Lung (tissue), 12 donors: ENCODE results near the gene PITPNM1. TPM values are rescaled to one million over a fixed set of nuclear protein-coding genes. Genes with fewer than 3 reads are reported as not detected.

Experiments used
- ATAC-seq: fragments of 200-7000 bp; cut with Tn5 transposase; one replicate; pipeline ENCODE4 v1.9.1; 2020; ENCODE audit warnings: moderate number of reproducible peaks; ENCODE audit not compliant: insufficient read depth, low FRiP score
- DNase-seq, 3 donors: peaks; one replicate each; pipeline ENCODE4 v3.0.0-alpha.2; 2013 to 2017
- H3K27ac ChIP-seq, 2 donors: one replicate each; pipeline ENCODE4 v1.5.1; 2013; ENCODE audit warnings: mild to moderate bottlenecking in 2 of 2, moderate library complexity in 2 of 2, control low read depth in 1 of 2, inconsistent platforms in 1 of 2, low read depth in 1 of 2, low read length in 1 of 2
- H3K27me3 ChIP-seq, 3 donors: one replicate each; pipeline ENCODE4 v1.5.1; 2013; ENCODE audit warnings: low read length in 2 of 3; ENCODE audit not compliant: control insufficient read depth in 3 of 3, insufficient read depth in 3 of 3
- H3K36me3 ChIP-seq, 4 donors: one replicate each; pipeline ENCODE4 v1.5.1; 2013; ENCODE audit warnings: low read length in 4 of 4, mild to moderate bottlenecking in 1 of 4, moderate library complexity in 1 of 4; ENCODE audit not compliant: control insufficient read depth in 4 of 4, insufficient read depth in 4 of 4
- H3K4me1 ChIP-seq, 5 donors: one replicate each; pipeline ENCODE4 v1.5.1; 2013; ENCODE audit warnings: low read length in 5 of 5, mild to moderate bottlenecking in 2 of 5, moderate library complexity in 1 of 5; ENCODE audit not compliant: control insufficient read depth in 5 of 5, insufficient read depth in 5 of 5
- H3K4me3 ChIP-seq: one replicate; pipeline ENCODE4 v1.5.1; 2013; ENCODE audit warnings: mild to moderate bottlenecking, control low read depth, moderate library complexity
- H3K9ac ChIP-seq, 2 donors: one replicate each; pipeline ENCODE4 v1.5.1; 2013; ENCODE audit warnings: low read length in 2 of 2, control low read depth in 1 of 2; ENCODE audit not compliant: insufficient read depth in 1 of 2
- H3K9me3 ChIP-seq, 4 donors: one replicate each; pipeline ENCODE4 v1.5.1; 2013; ENCODE audit warnings: low read length in 3 of 4, mild to moderate bottlenecking in 1 of 4, moderate library complexity in 1 of 4; ENCODE audit not compliant: control insufficient read depth in 4 of 4, insufficient read depth in 3 of 4
- WGBS, 2 donors: extraction: QIAGEN DNeasy Blood & Tissue Kit; methylation state at CpG; one replicate each; pipeline ENCODE4 v1.1.7; 2013; 5-methylcytosine and 5-hydroxymethylcytosine counted together
- polyA plus RNA-seq, 2 donors: library from polyadenylated mRNA; stranded (reverse); fragments of 200-250 nt; gene quantifications; one replicate each; pipeline ENCODE4 v1.2.1, GENCODE V29; 2013
- total RNA-seq, 2 donors: library from RNA; depleted of rRNA in 1 of 2; stranded (reverse); fragments of >200 nt in 1 of 2; gene quantifications; one replicate each; pipeline ENCODE4 v1.2.1, GENCODE V29; 2014 to 2021
- TF ChIP-seq, protein P1 (sequence below): IDR thresholded peaks from 2 replicates; pipeline ENCODE4 v1.5.1; 2012; ENCODE audit warnings: mild to moderate bottlenecking; ENCODE audit errors: control extremely low read depth, extremely low read depth
- donor health status: control.
- donor health status: control.
- donor health status: Bipolar disorder and iron deficiency.
- donor health status: healthy.
- donor health status: DM: yes; HTN: yes; CAD: no.

Gene PITPNM1
- total and polyA plus RNA-seq, 4 donors, result 23.2 to 67.3 (median 36.3) TPM

DNA sequence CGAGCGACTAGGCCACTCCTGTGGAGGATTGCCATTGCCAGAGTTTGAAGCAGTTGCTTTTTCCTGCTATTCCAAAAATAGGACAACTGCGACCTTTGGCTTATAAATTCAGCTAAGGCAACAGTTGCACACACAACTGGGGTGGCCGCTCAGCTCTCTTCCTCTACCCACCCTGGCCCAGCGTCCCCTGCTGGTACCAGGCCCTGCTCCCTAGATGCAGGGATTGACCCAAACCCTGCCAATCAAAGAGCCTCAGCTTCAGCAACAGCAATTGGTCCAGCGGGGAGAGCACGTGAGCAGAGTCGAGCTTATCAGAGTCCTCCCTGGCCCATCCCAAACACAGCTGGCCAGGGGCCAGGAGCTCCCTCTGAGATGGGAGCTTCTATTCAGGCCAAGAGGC lies 40.1 kb upstream of the PITPNM1 start:
- H3K36me3 ChIP-seq, result no peaks in the 10 kb centered on the region
- ATAC-seq (no peak), DNase-seq (peak; percentile 25 to 58 (median 39))
- WGBS, 2 donors, result 51 to 77% methylated on average over 8 of the region's 8 CpGs
- H3K4me1 ChIP-seq, result no peaks in the 10 kb centered on the region
- TF ChIP-seq, protein P1, sequence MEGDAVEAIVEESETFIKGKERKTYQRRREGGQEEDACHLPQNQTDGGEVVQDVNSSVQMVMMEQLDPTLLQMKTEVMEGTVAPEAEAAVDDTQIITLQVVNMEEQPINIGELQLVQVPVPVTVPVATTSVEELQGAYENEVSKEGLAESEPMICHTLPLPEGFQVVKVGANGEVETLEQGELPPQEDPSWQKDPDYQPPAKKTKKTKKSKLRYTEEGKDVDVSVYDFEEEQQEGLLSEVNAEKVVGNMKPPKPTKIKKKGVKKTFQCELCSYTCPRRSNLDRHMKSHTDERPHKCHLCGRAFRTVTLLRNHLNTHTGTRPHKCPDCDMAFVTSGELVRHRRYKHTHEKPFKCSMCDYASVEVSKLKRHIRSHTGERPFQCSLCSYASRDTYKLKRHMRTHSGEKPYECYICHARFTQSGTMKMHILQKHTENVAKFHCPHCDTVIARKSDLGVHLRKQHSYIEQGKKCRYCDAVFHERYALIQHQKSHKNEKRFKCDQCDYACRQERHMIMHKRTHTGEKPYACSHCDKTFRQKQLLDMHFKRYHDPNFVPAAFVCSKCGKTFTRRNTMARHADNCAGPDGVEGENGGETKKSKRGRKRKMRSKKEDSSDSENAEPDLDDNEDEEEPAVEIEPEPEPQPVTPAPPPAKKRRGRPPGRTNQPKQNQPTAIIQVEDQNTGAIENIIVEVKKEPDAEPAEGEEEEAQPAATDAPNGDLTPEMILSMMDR, result no peak
- no peaks in the 10 kb centered on the region for H3K27me3 ChIP-seq
- H3K4me3 ChIP-seq, result no peak overlapping the region
- H3K27ac ChIP-seq, result peak overlapping the region in 1 of 2 donors; percentile 78
- H3K9ac ChIP-seq, result no peak overlapping the region
- H3K9me3 ChIP-seq, result no peaks in the 10 kb centered on the region

DNA sequence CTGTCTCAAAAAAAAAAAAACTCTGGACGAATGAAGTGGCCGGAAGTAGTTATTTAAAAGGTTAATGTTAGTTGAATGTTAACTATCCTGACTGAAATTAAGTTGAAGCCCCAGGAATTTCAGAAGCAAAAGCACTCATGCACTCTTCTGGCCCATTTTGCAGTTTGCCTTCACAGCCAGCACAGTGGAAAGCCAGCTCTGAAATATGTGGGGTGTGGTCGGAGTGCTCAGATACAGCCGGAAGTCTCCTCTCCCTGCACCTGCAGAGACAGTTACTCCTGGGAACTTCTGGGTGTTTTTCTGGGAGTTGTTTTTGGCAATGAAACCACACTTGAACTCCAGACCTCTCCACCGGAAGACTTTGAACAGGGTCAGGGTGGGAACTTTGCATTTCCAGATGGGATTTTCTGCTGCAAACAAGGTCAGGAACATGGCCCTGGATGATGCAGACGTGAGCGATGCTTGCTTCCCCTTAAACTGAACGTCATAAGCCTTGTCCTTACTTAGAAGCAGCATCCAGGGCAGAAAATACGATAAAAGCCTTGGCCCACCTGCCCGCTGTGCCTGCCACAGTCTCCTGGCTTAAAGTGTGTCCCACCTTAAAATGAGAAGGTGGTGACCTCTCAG lies 39.6 kb upstream of the PITPNM1 start:
- Histone ChIP-seq H3K9ac (no peak overlapping the region), H3K4me3 (no peak overlapping the region), H3K27ac (peak overlapping the region in 1 of 2 donors; percentile 78), H3K4me1 (no peaks in the 10 kb centered on the region), H3K9me3 (no peaks in the 10 kb centered on the region), H3K27me3 (no peaks in the 10 kb centered on the region), H3K36me3 (no peaks in the 10 kb centered on the region)
- no peak for ATAC-seq
- TF ChIP-seq, protein P1, result no peak
- peak in 2 of 3 donors; percentile 17 to 19 for DNase-seq
- 58 to 73% methylated on average over 10 of the region's 10 CpGs for WGBS, 2 donors

DNA sequence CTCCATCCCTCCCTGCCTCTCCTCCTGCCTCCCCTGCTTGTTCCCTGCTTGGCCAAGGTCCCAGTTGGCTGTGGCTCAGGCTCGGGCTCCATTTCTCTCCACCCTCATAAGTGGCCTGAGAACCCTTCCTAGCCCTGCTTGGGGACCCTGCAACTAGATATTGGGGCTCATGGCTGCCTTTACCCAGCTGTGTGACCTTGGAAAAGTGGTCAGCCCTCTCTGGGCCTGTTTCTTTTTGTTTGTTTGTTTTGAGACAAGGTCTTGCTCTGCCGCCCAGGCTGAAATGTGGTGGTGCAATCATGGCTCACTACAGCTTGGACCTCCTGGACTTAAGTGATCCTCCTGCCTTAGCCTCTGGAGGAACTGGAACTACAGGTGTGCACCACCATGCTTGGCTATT lies 38.4 kb upstream of the PITPNM1 start:
- no peak overlapping the region for H3K9ac ChIP-seq
- H3K36me3 ChIP-seq, result no peaks in the 10 kb centered on the region
- H3K4me1 ChIP-seq, result no peaks in the 10 kb centered on the region
- TF ChIP-seq, protein P1, result no peak
- no peak for ATAC-seq
- DNase-seq, result peak in 1 of 3 donors; percentile 17
- no peaks in the 10 kb centered on the region for H3K27me3 ChIP-seq
- H3K27ac ChIP-seq, result no peak overlapping the region
- H3K4me3 ChIP-seq, result no peak overlapping the region
- 51 to 64% methylated on average over 2 of the region's 2 CpGs for WGBS, 2 donors
- no peaks in the 10 kb centered on the region for H3K9me3 ChIP-seq

DNA sequence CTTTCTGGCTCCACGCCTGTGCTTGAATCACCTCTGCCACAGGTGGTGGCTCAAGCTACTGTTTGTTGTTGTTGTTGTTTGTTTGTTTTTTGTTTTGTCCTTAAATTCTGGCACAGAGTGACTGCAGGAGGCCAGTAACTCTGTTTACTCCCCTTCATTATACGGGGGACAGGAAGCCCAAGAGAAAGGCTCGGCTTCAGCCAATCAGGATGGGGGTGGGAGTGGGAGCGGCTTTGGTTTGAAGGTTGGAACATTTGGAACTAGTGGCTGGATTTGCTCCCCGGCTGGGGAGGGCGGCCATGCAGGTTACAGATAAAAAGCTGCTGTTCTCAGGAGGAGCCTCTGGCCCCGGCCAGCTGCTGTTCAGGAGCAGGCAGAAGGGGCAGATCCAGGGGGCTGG lies 37.8 kb upstream of the PITPNM1 start:
- 62 to 76% methylated on average over 6 to 7 of the region's 7 CpGs for WGBS, 2 donors
- Histone ChIP-seq H3K27me3 (no peaks in the 10 kb centered on the region), H3K36me3 (no peaks in the 10 kb centered on the region), H3K9me3 (no peaks in the 10 kb centered on the region), H3K9ac (no peak overlapping the region), H3K4me1 (no peaks in the 10 kb centered on the region), H3K4me3 (no peak overlapping the region), H3K27ac (no peak overlapping the region)
- DNase-seq (no peak), ATAC-seq (no peak)
- TF ChIP-seq, protein P1, result no peak
